ENCODE data around the gene ZSWIM6. TPM values are rescaled to one million over a fixed set of nuclear protein-coding genes. Genes with fewer than 3 reads are reported as not detected.
A peak's percentile ranks its signal among the peaks of the same experiment; 100 is the strongest.

The ZSWIM6 gene
- total RNA-seq: 10 to 100 TPM in 7 of 8 experiments, 1 to 10 TPM in 1; 8.2 to 54.3 (median 20.2) TPM

DNA sequence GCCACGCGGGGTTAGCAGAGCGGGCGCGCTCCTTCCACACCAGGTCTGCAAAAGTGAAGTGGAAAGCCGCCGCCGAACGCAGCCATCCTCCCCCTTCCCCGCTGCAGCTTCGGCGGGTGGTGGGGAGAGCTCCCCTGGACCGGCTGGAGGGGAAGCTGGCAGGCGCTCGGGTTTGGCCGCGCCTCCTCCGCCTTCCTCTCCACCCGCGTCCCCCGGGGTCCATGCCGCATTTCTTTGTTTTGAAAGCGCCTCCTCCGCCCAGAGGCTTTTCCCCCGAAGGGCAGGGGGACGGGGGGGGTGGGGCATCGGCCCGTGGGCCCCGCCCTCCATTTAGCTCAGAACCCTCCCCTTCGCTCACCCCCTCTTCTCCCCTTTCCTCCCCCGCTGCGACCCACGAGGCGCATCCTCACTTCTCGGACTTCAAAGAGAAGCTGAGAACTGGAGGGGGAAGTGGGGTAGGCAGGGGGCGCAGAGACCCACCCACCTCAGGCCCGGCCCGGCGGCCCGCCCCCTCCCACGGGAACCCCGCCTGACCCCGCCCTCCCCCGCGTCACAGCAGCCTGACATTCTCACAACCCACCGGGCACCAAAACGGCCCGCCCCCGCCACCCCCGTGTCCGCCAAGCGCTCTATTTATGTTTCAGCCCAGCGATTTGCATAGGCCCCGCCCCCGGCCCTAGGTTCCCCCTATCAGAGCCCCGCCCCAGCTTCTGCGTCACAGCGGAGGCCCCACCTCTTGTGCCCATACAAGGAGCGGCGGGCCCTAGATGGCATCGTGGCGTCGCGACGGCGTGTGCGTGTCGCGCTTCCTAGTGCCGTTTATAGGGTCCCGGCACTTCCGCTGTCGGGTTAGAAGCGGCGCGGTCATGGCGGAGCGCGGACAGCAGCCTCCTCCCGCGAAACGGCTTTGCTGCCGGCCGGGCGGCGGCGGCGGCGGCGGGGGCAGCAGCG lies at the start of gene ZSWIM6:
Gene ZSWIM6 (plus strand): TSS at position 852 of the 951 bp plus-strand sequence. CDS start 15 bp downstream, at position 867.
- in situ Hi-C loops (cut with MboI; ENCODE audit: low pct_unique_long_range_greater_than_20kb in 2 of 9, low sequenced_read_pairs in 9 of 9, unreplicated experiment in 9 of 9): loop anchor here in 1 of 9 experiments (25.0 kb wide), 1 partner anchor 306 kb away; no protein-coding TSS in a partner anchor
- WGBS, 10 experiments: 0 to 10% (median 0%) methylated on average over 2 to 4 of the region's 91 CpGs; no CpG with 5 or more reads in 7 of the 10 experiments
- Histone ChIP-seq H3K4me1 (replicated peaks in 1 of 2) (peaks cover 10 to 17% of the 10 kb centered on the region in 2 donors), H3K27ac (peak within 1 kb of the TSS; percentile 89 to 93), H3K4me3 (peak within 1 kb of the TSS; percentile 85 to 100 (median 99))
- peak; percentile 54 to 83 (median 78) for ATAC-seq (replicated peaks in 6 of 8)

DNA sequence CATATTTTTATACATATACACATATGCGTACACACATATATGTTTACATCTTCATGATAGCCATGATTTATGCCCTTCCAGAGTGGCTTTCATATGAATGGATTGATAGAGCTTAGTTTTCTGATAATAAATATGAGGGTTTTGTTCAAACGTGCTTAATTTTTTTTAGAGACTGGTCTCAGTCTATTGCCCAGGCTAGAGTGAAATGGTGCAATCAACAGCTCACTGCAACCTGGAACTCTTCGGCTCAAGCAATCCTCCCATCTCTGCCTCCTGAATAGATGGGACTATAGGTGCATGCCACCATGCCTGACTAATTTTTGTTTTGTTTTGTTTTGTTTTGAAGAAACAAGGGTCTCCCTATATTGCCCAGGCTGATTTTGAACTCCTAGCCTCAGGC lies 48.6 kb upstream of the ZSWIM6 start:
- no peak overlapping the region for H3K27ac ChIP-seq
- peak in 1 of 8 experiments; percentile 12 for ATAC-seq (replicated peaks in 6 of 8)
- no peaks in the 10 kb centered on the region for H3K4me1 ChIP-seq (replicated peaks in 1 of 2)
- in situ Hi-C loops (cut with MboI; ENCODE audit: low pct_unique_long_range_greater_than_20kb in 2 of 9, low sequenced_read_pairs in 9 of 9, unreplicated experiment in 9 of 9): no loop called here
- no peak overlapping the region for H3K4me3 ChIP-seq
- WGBS, 10 experiments: 40 to 100% (median 88%) methylated on average over 1 to 3 of the region's 3 CpGs; no CpG with 5 or more reads in 4 of the 10 experiments

DNA sequence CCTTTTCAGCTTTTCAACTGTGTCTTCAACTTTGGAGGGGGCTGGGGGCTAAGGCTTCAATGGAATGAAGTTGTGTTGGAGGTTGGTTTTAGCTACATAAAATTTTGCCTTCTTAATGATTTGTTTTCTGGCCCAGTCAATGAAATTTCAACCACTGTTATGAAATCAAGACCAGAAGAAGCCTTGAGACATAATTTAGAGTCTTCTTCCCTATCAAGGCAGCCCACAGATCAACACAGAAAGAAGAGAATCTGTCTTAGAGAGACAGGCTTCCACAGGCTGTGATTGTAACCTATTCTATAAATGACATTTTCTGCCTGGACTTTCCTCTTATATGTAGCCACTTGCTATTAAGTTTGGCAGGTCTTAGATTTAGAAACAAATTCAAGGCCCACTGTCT lies 46.5 kb upstream of the ZSWIM6 start:
- no peak overlapping the region for H3K27ac ChIP-seq
- ATAC-seq (replicated peaks in 6 of 8): no peak
- H3K4me3 ChIP-seq: no peak overlapping the region
- in situ Hi-C loops (cut with MboI; ENCODE audit: low pct_unique_long_range_greater_than_20kb in 2 of 9, low sequenced_read_pairs in 9 of 9, unreplicated experiment in 9 of 9): no loop called here
- H3K4me1 ChIP-seq (replicated peaks in 1 of 2): peaks cover under 1 to 2% of the 10 kb centered on the region in 2 donors

- 0 to 92% (median 83%) methylated on average over 1 to 5 of the region's 5 CpGs; no CpG with 5 or more reads in 1 of the 10 experiments for WGBS, 10 experiments
- ATAC-seq (replicated peaks in 6 of 8): peak in 2 of 8 experiments; percentile 48 to 64
- Histone ChIP-seq H3K27ac (no peak overlapping the region), H3K4me1 (replicated peaks in 1 of 2) (peaks cover 7 to 9% of the 10 kb centered on the region in 2 donors), H3K4me3 (no peak overlapping the region)
- in situ Hi-C loops (cut with MboI; ENCODE audit: low pct_unique_long_range_greater_than_20kb in 2 of 9, low sequenced_read_pairs in 9 of 9, unreplicated experiment in 9 of 9): no loop called here
Measured at GRCh38 chr5:61286446-61287132, 45.5 kb upstream of the ZSWIM6 start.

DNA sequence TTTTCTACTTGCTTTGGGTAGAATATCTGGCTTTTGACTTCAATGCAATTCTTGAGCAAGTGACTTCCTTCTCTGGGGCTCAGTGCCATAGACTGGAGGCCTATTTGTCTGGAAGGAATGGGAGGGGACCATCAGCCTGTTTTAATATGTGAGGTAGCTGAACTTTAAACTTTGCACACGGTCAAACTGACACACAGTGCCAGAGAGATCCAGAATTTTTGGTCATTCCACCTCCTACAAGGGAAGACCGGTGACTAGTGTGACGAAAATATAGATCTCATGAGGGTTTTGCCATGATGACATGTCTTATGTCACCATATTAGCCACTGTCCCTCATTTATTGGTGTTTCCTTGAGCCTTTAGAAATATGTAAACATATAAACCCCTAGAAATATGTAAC lies 44.6 kb upstream of the ZSWIM6 start:
- no peak for ATAC-seq (replicated peaks in 6 of 8)
- H3K4me1 ChIP-seq (replicated peaks in 1 of 2): peaks cover 7 to 9% of the 10 kb centered on the region in 2 donors
- WGBS, 10 experiments: 43 to 100% (median 91%) methylated on average over 1 to 3 of the region's 3 CpGs; no CpG with 5 or more reads in 2 of the 10 experiments
- H3K27ac ChIP-seq: no peak overlapping the region
- in situ Hi-C loops (cut with MboI; ENCODE audit: low pct_unique_long_range_greater_than_20kb in 2 of 9, low sequenced_read_pairs in 9 of 9, unreplicated experiment in 9 of 9): no loop called here
- no peak overlapping the region for H3K4me3 ChIP-seq

DNA sequence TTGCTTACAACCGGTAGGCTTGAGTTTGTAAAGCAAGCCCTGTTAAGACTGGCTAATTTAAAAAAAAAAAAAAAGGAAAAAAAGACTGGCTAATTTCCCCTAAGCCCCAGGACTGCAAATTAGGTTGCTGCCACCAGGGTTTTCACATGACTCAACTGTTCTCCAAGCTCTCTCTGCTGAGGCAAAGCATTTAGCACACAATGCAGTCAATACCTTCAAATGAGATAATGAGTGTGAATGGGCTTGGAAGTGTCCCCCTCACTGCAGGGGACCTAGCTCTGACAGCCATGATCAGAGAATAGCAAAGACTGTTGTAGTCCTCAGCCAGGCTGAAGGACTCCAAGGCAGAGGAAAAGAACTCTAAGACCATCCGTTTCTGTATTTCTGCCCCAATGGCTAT lies 42.8 kb upstream of the ZSWIM6 start:
- in situ Hi-C loops (cut with MboI; ENCODE audit: low pct_unique_long_range_greater_than_20kb in 2 of 9, low sequenced_read_pairs in 9 of 9, unreplicated experiment in 9 of 9): no loop called here
- no peak overlapping the region for H3K27ac ChIP-seq
- 20 to 86% (median 55%) methylated on average over 1 to 2 of the region's 2 CpGs for WGBS, 10 experiments
- no peak overlapping the region for H3K4me3 ChIP-seq
- H3K4me1 ChIP-seq (replicated peaks in 1 of 2): peaks cover 7 to 9% of the 10 kb centered on the region in 2 donors
- ATAC-seq (replicated peaks in 6 of 8): peak in 1 of 8 experiments; percentile 41

DNA sequence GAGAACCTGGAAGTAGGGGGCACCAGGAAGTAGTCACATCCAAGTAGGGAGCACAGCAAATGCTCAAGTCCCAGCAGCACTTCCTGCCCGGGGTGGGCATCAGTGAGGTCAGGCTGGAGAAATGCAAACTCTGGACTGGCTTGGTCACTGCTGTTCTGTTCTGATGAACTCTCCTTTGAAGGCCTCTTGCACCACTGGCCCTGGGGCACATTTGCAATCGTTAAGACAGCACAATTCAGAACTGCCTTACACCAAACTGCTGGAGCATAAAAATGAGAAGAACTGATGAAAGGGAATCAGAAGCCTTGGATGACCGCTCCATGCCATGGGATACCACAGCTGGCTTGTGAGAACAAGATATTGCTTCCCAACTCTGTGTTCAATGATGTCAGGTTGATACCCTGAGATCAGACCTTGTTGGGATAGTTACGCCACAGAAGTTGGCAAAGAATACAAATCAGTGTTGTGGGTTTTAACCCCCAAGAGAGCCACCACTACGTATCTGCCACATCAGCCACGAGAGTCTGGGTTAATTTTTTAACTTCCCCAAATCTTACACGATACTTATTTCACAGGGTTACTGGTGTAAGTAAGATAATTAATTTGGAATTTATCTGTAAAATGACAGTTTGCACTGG lies 42.3 kb upstream of the ZSWIM6 start:
- Histone ChIP-seq H3K4me3 (no peak overlapping the region), H3K27ac (no peak overlapping the region), H3K4me1 (replicated peaks in 1 of 2) (peaks cover 7 to 9% of the 10 kb centered on the region in 2 donors)
- peak in 1 of 8 experiments; percentile 57 for ATAC-seq (replicated peaks in 6 of 8)
- WGBS, 10 experiments: 77 to 95% (median 85%) methylated on average over 1 to 6 of the region's 7 CpGs; no CpG with 5 or more reads in 1 of the 10 experiments
- in situ Hi-C loops (cut with MboI; ENCODE audit: low pct_unique_long_range_greater_than_20kb in 2 of 9, low sequenced_read_pairs in 9 of 9, unreplicated experiment in 9 of 9): no loop called here

DNA sequence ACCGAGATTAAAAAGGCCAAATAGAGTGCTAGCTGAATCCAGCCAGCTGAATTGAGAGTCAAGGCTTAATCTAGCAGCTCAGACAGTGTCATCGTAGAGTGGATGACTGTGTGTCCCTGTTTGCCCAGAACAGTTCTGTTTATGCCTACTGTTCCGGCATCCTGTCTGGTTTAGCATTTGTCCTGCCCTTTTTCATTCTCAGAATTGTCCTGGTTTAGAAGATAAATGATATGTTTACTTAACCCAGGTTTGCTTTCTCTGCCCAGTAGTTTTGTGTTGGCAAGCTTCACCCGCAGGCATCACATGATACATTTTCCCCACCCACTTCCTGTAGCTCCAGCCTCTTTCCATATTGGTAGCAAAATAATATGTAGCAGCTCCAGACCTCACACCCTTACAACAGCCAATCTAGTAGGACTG lies 41.3 kb upstream of the ZSWIM6 start:
- ATAC-seq (replicated peaks in 6 of 8): peak in 6 of 8 experiments; percentile 48 to 93 (median 90)
- in situ Hi-C loops (cut with MboI; ENCODE audit: low pct_unique_long_range_greater_than_20kb in 2 of 9, low sequenced_read_pairs in 9 of 9, unreplicated experiment in 9 of 9): no loop called here
- Histone ChIP-seq H3K27ac (no peak overlapping the region), H3K4me3 (no peak overlapping the region), H3K4me1 (replicated peaks in 1 of 2) (peaks cover 7 to 9% of the 10 kb centered on the region in 2 donors)
- WGBS, 10 experiments: 20 to 90% (median 76%) methylated on average over 1 to 4 of the region's 4 CpGs; no CpG with 5 or more reads in 2 of the 10 experiments

DNA sequence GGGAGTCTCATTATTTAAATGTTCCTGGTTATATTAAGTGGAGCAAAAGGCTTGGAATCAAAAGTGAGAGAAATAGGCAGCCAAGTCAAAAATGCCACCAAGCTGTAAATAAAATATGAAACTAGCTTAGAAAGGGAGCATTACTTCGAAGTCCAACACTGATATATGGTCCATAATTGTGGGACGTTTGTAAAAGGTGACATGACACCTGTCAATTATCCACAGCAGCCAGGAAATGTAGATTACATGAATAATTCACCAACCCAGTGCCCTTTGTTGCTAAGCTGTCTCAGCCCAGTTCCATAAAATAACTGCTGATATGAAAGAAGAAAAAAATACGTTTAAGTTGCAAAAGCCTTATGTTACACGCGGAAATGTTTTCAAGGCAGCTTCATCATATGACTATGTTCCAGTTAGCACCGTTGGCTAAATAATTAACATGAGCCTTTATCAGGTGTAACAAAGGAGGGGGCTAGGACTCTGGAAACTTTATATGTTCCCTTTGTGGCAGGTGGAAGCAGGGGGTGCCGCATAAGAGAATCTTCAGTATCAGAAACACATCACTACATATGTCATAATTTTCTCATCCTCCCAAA lies 39.9 kb upstream of the ZSWIM6 start:
- no peak for ATAC-seq (replicated peaks in 6 of 8)
- no peak overlapping the region for H3K27ac ChIP-seq
- peaks cover 7 to 9% of the 10 kb centered on the region in 2 donors for H3K4me1 ChIP-seq (replicated peaks in 1 of 2)
- 40 to 89% (median 79%) methylated on average over 1 to 7 of the region's 7 CpGs for WGBS, 10 experiments
- H3K4me3 ChIP-seq: no peak overlapping the region
- in situ Hi-C loops (cut with MboI; ENCODE audit: low pct_unique_long_range_greater_than_20kb in 2 of 9, low sequenced_read_pairs in 9 of 9, unreplicated experiment in 9 of 9): no loop called here

DNA sequence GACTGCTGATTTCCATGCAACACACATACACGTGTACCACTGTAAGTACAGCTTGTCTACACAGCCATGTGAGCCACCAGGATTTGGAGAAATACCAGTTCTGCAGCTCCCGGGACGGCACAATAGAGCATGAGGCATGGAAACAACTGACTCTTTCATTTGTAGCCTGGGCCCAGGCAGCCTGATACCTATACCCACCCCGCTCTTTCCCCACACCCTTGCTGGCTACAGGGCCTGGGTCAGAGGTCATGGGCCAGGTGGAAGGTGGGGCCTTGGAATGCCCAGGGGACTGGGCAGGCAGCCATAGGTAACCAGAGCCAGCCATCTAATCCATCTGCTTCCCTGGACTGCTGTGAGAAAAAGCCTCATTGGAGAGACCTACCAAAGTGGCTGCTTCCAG lies 39.0 kb upstream of the ZSWIM6 start:
- Histone ChIP-seq H3K27ac (no peak overlapping the region), H3K4me1 (replicated peaks in 1 of 2) (peaks cover 7 to 9% of the 10 kb centered on the region in 2 donors)
- no peak for ATAC-seq (replicated peaks in 6 of 8)

DNA sequence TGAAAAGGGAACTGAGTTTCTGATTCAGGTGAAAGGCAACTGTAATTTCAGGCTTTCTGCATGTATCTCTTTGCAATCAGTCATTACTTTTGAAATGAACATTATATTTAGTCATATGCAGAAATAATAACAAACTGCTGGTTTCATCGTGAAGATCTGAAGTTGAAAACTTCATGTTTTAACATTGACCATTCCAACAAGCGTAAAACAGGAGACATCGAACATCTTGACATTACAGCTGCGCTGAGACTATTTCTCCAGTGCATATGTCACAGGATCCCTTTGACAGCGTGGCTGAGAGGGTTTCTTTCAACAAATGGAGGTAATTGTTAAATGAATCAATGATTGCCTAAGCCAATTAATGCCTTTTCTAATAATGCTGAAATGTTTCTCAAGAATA lies 38.2 kb upstream of the ZSWIM6 start:
- H3K4me3 ChIP-seq: no peak overlapping the region
- H3K4me1 ChIP-seq (replicated peaks in 1 of 2): peaks cover 7 to 9% of the 10 kb centered on the region in 2 donors
- in situ Hi-C loops (cut with MboI; ENCODE audit: low pct_unique_long_range_greater_than_20kb in 2 of 9, low sequenced_read_pairs in 9 of 9, unreplicated experiment in 9 of 9): no loop called here
- no peak for ATAC-seq (replicated peaks in 6 of 8)
- 85 to 100% (median 95%) methylated on average over 1 to 5 of the region's 5 CpGs for WGBS, 10 experiments
- no peak overlapping the region for H3K27ac ChIP-seq

More for the DNA sequence above, 39.0 kb upstream of the ZSWIM6 start:
- in situ Hi-C loops (cut with MboI; ENCODE audit: low pct_unique_long_range_greater_than_20kb in 2 of 9, low sequenced_read_pairs in 9 of 9, unreplicated experiment in 9 of 9): no loop called here
- 31 to 100% (median 70%) methylated on average over 1 to 2 of the region's 4 CpGs; no CpG with 5 or more reads in 7 of the 10 experiments for WGBS, 10 experiments
- H3K4me3 ChIP-seq: no peak overlapping the region

DNA sequence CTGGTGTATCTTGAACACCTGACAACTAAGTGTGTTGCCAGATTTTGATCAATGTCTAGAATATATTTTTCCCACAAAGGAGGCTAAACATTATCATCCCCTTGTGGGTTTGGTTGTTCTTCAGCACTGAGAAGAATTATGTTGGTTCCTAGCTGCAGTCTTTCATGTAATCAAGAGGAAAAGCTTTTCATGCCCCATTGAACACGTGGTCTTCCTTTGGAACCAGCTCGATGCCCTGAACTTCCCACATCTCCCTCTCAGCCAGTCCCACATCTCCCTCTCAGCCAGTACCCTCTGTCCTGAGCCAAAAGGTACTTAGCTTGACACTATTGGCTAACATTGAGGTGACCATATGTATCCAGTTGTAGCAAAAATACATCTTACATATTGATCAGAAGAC lies 36.7 kb upstream of the ZSWIM6 start:
- ATAC-seq (replicated peaks in 6 of 8): no peak
- no peak overlapping the region for H3K27ac ChIP-seq
- in situ Hi-C loops (cut with MboI; ENCODE audit: low pct_unique_long_range_greater_than_20kb in 2 of 9, low sequenced_read_pairs in 9 of 9, unreplicated experiment in 9 of 9): no loop called here

More for the DNA sequence above, 36.7 kb upstream of the ZSWIM6 start:
- Histone ChIP-seq H3K4me1 (replicated peaks in 1 of 2) (peaks cover 7 to 8% of the 10 kb centered on the region in 2 donors), H3K4me3 (no peak overlapping the region)
- WGBS, 10 experiments: 75 to 100% (median 90%) methylated on average over 2 of the region's 2 CpGs; no CpG with 5 or more reads in 6 of the 10 experiments

All from motor neuron (in vitro differentiated cells).